Sigmoid colon (tissue), 7 donors: ENCODE data around the gene TJP2. TPM values are rescaled to one million over a fixed set of nuclear protein-coding genes. Genes with fewer than 3 reads are reported as not detected.

Experiments
- DNase-seq: peaks from one replicate; pipeline ENCODE4 v3.0.0-alpha.2; 2019
- H3K27ac ChIP-seq, 4 donors: fragments of 200-600 bp; sonication (generic); one replicate each; pipeline ENCODE4 v1.5.1; 2016 to 2019; ENCODE audit warnings: mild to moderate bottlenecking in 1 of 4
- H3K27me3 ChIP-seq, 3 donors: fragments of 200-600 bp; sonication (generic); one replicate each; pipeline ENCODE4 v1.5.1; 2019; ENCODE audit warnings: mild to moderate bottlenecking in 1 of 3
- H3K36me3 ChIP-seq, 4 donors: fragments of 200-600 bp; sonication (generic); one replicate each; pipeline ENCODE4 v1.5.1; 2016 to 2019
- H3K4me1 ChIP-seq, 4 donors: fragments of 200-600 bp; sonication (generic); one replicate each; pipeline ENCODE4 v1.5.1; 2017 to 2019
- H3K4me3 ChIP-seq, 4 donors: fragments of 200-600 bp; sonication (generic); one replicate each; pipeline ENCODE4 v1.5.1; 2017 to 2019; ENCODE audit warnings: mild to moderate bottlenecking in 2 of 4, moderate library complexity in 1 of 4
- H3K9me3 ChIP-seq, 4 donors: fragments of 200-600 bp in 3 of 4; sonication (generic) in 3 of 4; one replicate each; pipeline versions ENCODE4 v1.5.1 to v1.6.1; 2013 to 2019
- EP300 ChIP-seq, 4 donors: sonication (generic); formaldehyde crosslinking; IDR thresholded peaks; one replicate each; pipeline ENCODE4 v1.6.1; 2017; ENCODE audit warnings: antibody characterized with exemption in 4 of 4
- POLR2A ChIP-seq, 2 donors: fragments of 450-650 bp; IDR thresholded peaks; one replicate each; pipeline ENCODE4 v1.6.1; 2016; ENCODE audit warnings: antibody characterized with exemption in 2 of 2, mild to moderate bottlenecking in 2 of 2, moderate library complexity in 2 of 2
- POLR2AphosphoS5 ChIP-seq, 4 donors: sonication (generic); formaldehyde crosslinking; IDR thresholded peaks; one replicate each; pipeline ENCODE4 v1.6.1; 2017; ENCODE audit warnings: antibody characterized with exemption in 4 of 4
- WGBS, 2 donors: extraction: QIAGEN DNeasy Blood & Tissue Kit; methylation state at CpG; one replicate each; pipeline ENCODE4 v1.1.7; 2013; 5-methylcytosine and 5-hydroxymethylcytosine counted together
- intact Hi-C: fragments of 100-400 bp; cut with DNase I; formaldehyde crosslinking; loops from one replicate; pipeline ENCODE4 v1.15.1; 2023
- polyA plus RNA-seq, 3 donors: library from polyadenylated mRNA; stranded (reverse); fragments of 200-250 nt; gene quantifications; one replicate each; pipeline ENCODE4 v1.2.3, GENCODE V29; 2013
- total RNA-seq, 4 donors: library from RNA; depleted of rRNA; stranded (reverse); fragments of >200 nt; gene quantifications; one replicate each; pipeline ENCODE4 v1.1.0, GENCODE V29; 2016
- TF ChIP-seq, protein P1 (sequence below), 4 experiments: fragments of 450-650 bp in 3 of 4; fragments of 200-600 bp in 1 of 4; IDR thresholded peaks; one replicate each; pipeline ENCODE4 v1.5.1; 2016 to 2019; ENCODE audit warnings: antibody characterized with exemption in 4 of 4, mild to moderate bottlenecking in 3 of 4, moderate library complexity in 2 of 4
- donor health status: healthy with polysubstance abuse.
- donor health status: Bipolar disorder and iron deficiency.
- donor health status: healthy.

The TJP2 gene
- total and polyA plus RNA-seq, 7 donors = 16.1 to 46.5 (median 27.8) TPM

DNA sequence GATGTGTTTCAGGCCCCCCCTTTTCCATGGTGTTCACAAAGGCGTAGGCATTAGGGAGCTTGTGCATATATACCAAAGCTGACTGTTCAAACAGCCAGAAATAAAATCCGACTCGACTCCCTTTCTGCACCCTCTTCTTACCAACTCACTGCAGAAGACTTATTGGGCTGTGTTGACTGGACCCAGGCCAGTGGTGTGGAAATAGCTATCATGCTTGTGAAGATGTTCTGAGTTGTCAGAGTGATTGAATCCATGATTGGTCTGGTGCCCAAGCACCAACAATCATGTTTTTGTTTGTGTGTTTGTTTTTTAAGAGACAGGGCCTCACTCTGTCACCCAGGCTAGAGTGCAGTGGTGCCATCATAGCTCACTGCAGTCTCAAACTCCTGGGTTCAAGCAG is 21.6 kb downstream of the TJP2 start:
- Histone ChIP-seq H3K9me3 (no peaks in the 10 kb centered on the region), H3K27ac (no peak overlapping the region), H3K36me3 (no peaks in the 10 kb centered on the region), H3K4me1 (peaks cover 0 to 4% (median 0%) of the 10 kb centered on the region in 4 donors), H3K27me3 (peaks cover 0 to 3% (median 0%) of the 10 kb centered on the region in 3 donors), H3K4me3 (no peak overlapping the region)
- no peak for DNase-seq
- intact Hi-C loops = no loop called here
- 49 to 73% methylated on average over 3 of the region's 3 CpGs for WGBS, 2 donors
- TF ChIP-seq, protein P1, sequence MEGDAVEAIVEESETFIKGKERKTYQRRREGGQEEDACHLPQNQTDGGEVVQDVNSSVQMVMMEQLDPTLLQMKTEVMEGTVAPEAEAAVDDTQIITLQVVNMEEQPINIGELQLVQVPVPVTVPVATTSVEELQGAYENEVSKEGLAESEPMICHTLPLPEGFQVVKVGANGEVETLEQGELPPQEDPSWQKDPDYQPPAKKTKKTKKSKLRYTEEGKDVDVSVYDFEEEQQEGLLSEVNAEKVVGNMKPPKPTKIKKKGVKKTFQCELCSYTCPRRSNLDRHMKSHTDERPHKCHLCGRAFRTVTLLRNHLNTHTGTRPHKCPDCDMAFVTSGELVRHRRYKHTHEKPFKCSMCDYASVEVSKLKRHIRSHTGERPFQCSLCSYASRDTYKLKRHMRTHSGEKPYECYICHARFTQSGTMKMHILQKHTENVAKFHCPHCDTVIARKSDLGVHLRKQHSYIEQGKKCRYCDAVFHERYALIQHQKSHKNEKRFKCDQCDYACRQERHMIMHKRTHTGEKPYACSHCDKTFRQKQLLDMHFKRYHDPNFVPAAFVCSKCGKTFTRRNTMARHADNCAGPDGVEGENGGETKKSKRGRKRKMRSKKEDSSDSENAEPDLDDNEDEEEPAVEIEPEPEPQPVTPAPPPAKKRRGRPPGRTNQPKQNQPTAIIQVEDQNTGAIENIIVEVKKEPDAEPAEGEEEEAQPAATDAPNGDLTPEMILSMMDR (IDR thresholded peaks at IDR 0.05) = no peak
- no peak for TF ChIP-seq POLR2AphosphoS5 (IDR thresholded peaks at IDR 0.05)

DNA sequence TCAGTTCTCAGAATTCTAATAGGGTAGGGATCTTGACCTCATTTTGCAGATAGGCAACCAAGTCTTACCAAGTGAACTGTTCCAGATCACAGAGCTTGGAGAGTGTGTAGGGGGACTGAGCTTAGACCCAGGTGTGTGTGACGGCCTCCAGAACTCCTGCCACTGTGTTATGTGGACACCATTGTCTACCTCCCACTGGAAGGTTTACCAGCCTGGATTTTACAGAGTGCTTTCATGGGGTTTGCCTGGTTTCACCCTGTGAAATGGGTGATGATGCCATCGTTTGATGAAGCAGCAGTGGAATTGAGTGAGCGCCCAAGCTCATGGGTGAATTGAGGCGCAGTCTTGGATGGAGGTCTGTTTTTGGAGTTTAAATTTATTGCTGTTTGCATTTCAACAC is 23.6 kb downstream of the TJP2 start:
- peaks cover 0 to 4% (median 0%) of the 10 kb centered on the region in 4 donors for H3K4me1 ChIP-seq

GRCh38 chr9:69198521-69199220 is 24.6 kb downstream of the TJP2 start:
- Histone ChIP-seq H3K9me3 (no peaks in the 10 kb centered on the region), H3K27me3 (no peaks in the 10 kb centered on the region), H3K36me3 (no peaks in the 10 kb centered on the region), H3K27ac (no peak overlapping the region), H3K4me3 (no peak overlapping the region), H3K4me1 (no peaks in the 10 kb centered on the region)
- TF ChIP-seq EP300 (IDR thresholded peaks at IDR 0.05) (no peak), POLR2A (IDR thresholded peaks at IDR 0.05) (no peak), POLR2AphosphoS5 (IDR thresholded peaks at IDR 0.05) (no peak)
- TF ChIP-seq, protein P1 (IDR thresholded peaks at IDR 0.05) = no peak
- DNase-seq = no peak
- intact Hi-C loops = no loop called here
- WGBS, 2 donors = 65 to 72% methylated on average over 7 of the region's 7 CpGs

More for the DNA sequence above, 23.6 kb downstream of the TJP2 start:
- Histone ChIP-seq H3K36me3 (no peaks in the 10 kb centered on the region), H3K27ac (no peak overlapping the region), H3K9me3 (no peaks in the 10 kb centered on the region), H3K4me3 (no peak overlapping the region), H3K27me3 (no peaks in the 10 kb centered on the region)
- 93 to 94% methylated on average over 4 of the region's 4 CpGs for WGBS, 2 donors
- no peak for DNase-seq
- no peak for TF ChIP-seq POLR2A (IDR thresholded peaks at IDR 0.05)
- TF ChIP-seq, protein P1 (IDR thresholded peaks at IDR 0.05) = no peak
- TF ChIP-seq EP300 (IDR thresholded peaks at IDR 0.05) = no peak
- TF ChIP-seq POLR2AphosphoS5 (IDR thresholded peaks at IDR 0.05) = no peak
- intact Hi-C loops = no loop called here

DNA sequence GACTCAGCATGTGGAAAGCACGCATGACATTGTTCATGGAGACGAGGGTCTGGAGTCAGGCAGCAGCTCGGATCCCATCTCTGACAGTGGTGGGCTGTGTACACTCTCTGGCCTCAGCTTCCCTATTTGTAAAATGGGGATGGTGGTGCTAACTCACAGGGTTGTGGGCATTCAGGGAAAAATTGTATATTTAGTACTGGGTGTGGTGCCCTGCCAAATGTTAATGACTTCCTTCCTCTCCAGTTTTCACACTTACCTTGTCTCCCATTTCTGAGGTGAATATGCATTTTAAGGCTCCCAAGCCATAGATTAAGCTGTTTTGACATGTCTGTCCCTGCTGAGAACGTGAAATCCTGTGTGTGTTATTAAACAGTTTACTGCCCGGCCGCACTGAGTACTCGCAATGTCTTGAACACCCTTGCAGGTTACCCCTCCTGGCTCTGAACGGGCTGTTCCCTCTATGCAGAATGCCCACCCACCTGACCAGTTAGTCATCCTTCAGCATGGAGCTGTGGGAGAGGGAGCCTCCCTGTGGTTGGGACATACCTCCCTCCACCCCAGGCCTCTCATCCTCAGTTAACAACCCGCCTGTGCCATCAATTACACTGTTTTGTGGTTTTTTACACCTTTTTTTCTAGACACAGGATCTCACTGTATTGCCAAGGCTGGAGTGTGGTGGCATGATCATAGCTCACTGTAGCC is 25.8 kb downstream of the TJP2 start:
- H3K4me3 ChIP-seq = no peak overlapping the region
- no peaks in the 10 kb centered on the region for H3K36me3 ChIP-seq
- WGBS, 2 donors = 72 to 84% methylated on average over 9 of the region's 9 CpGs
- no peak for DNase-seq
- no peak overlapping the region for H3K27ac ChIP-seq
- H3K4me1 ChIP-seq = peaks cover 0 to 12% (median 11%) of the 10 kb centered on the region in 4 donors
- TF ChIP-seq, protein P1 (IDR thresholded peaks at IDR 0.05) = no peak
- TF ChIP-seq POLR2AphosphoS5 (IDR thresholded peaks at IDR 0.05) (no peak), POLR2A (IDR thresholded peaks at IDR 0.05) (no peak)
- intact Hi-C loops = loop anchor here (5.0 to 10.0 kb wide), 2 partner anchors 53 to 55 kb away; no protein-coding TSS in a partner anchor
- no peaks in the 10 kb centered on the region for H3K27me3 ChIP-seq
- H3K9me3 ChIP-seq = no peaks in the 10 kb centered on the region
